GM12878 (cell line): ENCODE data around the gene PLEKHM1. TPM values are rescaled to one million over a fixed set of nuclear protein-coding genes. Genes with fewer than 3 reads are reported as not detected.

Experiments used
- ATF3 ChIP-seq: IDR thresholded peaks from 2 replicates; pipeline ENCODE4 v1.6.1; 2011; ENCODE audit warnings: low read depth, mild to moderate bottlenecking, low read length, moderate library complexity, borderline replicate concordance; ENCODE audit errors: extremely low read depth
- ATF7 ChIP-seq: fragments of 450-650 bp; IDR thresholded peaks from 2 replicates; pipeline ENCODE4 v1.6.1; 2016; ENCODE audit warnings: low read depth, mild to moderate bottlenecking
- FOXK2 ChIP-seq: fragments of 450-650 bp; IDR thresholded peaks from 2 replicates; pipeline ENCODE4 v1.6.1; 2017; ENCODE audit warnings: mild to moderate bottlenecking, moderate library complexity
- HDGF ChIP-seq: fragments of 450-650 bp; IDR thresholded peaks from 2 replicates; pipeline ENCODE4 v1.6.1; 2016; ENCODE audit warnings: antibody characterized with exemption
- IKZF1 ChIP-seq: fragments of 450-650 bp; conservative IDR thresholded peaks from 2 replicates; pipeline ENCODE4 v1.6.1; 2017; ENCODE audit warnings: antibody characterized with exemption, mild to moderate bottlenecking
- RELA ChIP-seq: fragments of 450-650 bp; IDR thresholded peaks from 2 replicates; pipeline ENCODE4 v1.8.0; 2014; ENCODE audit warnings: borderline replicate concordance; ENCODE audit not compliant: partially characterized antibody
- SPI1 ChIP-seq: IDR thresholded peaks from 2 replicates; pipeline ENCODE4 v1.6.1; 2011; ENCODE audit warnings: low read depth, mild to moderate bottlenecking, low read length, moderate library complexity, borderline replicate concordance; ENCODE audit not compliant: insufficient read depth
- SRF ChIP-seq, 2 experiments: IDR thresholded peaks; 2 replicates each; pipeline ENCODE4 v1.6.1; 2011; ENCODE audit warnings: low read depth in 2 of 2, low read length in 2 of 2, mild to moderate bottlenecking in 1 of 2, moderate library complexity in 1 of 2
- USF1 ChIP-seq: IDR thresholded peaks from 2 replicates; pipeline ENCODE4 v1.6.1; 2011; ENCODE audit warnings: borderline replicate concordance, low read depth, mild to moderate bottlenecking, moderate library complexity, mixed read lengths, low read length; ENCODE audit not compliant: insufficient read depth; ENCODE audit errors: extremely low read length
- ZNF24 ChIP-seq: fragments of 450-650 bp; IDR thresholded peaks from 2 replicates; pipeline ENCODE4 v1.6.1; 2017; ENCODE audit warnings: antibody characterized with exemption, mild to moderate bottlenecking
- ZNF384 ChIP-seq: IDR thresholded peaks from 2 replicates; pipeline ENCODE4 v1.6.1; 2012; ENCODE audit warnings: low read depth, mild to moderate bottlenecking, low read length, improper control_type of control experiment, borderline replicate concordance
- ZNF687 ChIP-seq: fragments of 450-650 bp; IDR thresholded peaks from 2 replicates; pipeline ENCODE4 v1.6.1; 2017; ENCODE audit warnings: mild to moderate bottlenecking, moderate library complexity
- polyA plus RNA-seq, 11 experiments: library from polyadenylated mRNA; depleted of rRNA in 4 of 11; unstranded in 6 of 11; stranded (reverse) in 5 of 11; fragments of >200 nt; fragmentation: Nextera tagmentation in 4 of 11; fragmentation: Illumina TruSeq in 1 of 11; extraction: Ambion mirVana in 4 of 11; extraction: Trizol in 1 of 11; gene quantifications; 1 replicate in 1 of 11; 2 replicates in 10 of 11; pipeline versions ENCODE4 v1.2.1 to v1.2.3, GENCODE V29; 2011 to 2016; ENCODE audit warnings: inconsistent platforms in 2 of 11, missing spikeins in 2 of 11, low read depth in 1 of 11
- total RNA-seq, 4 experiments: library from RNA; depleted of rRNA in 3 of 4; stranded (reverse); fragments of >200 nt in 3 of 4; fragmentation: Illumina TruSeq in 1 of 4; extraction: Trizol in 1 of 4; gene quantifications; 2 replicates each; pipeline versions ENCODE4 v1.2.1 to v1.2.3, GENCODE V29; 2013 to 2021
- TF ChIP-seq, protein P1 (sequence below): fragments of 450-650 bp; IDR thresholded peaks from 2 replicates; pipeline ENCODE4 v1.6.1; 2017; ENCODE audit warnings: antibody characterized with exemption, mild to moderate bottlenecking, moderate library complexity
- TF ChIP-seq, protein P2 (sequence below): IDR thresholded peaks from 2 replicates; pipeline ENCODE4 v1.6.1; 2011; ENCODE audit warnings: low read depth, low read length, improper control_type of control experiment, borderline replicate concordance
- TF ChIP-seq, protein P3 (sequence below), 3 experiments: IDR thresholded peaks in 2 of 3; conservative IDR thresholded peaks in 1 of 3; 2 replicates each; pipeline ENCODE4 v1.5.1; 2011; ENCODE audit warnings: low read depth in 3 of 3, low read length in 3 of 3, mild to moderate bottlenecking in 3 of 3, control low read depth in 2 of 3, moderate library complexity in 2 of 3, inconsistent platforms in 1 of 3, mixed read lengths in 1 of 3; ENCODE audit not compliant: control insufficient read depth in 2 of 3, insufficient read depth in 1 of 3; ENCODE audit errors: extremely low read depth in 1 of 3

The PLEKHM1 gene
- total and polyA plus RNA-seq, 10 of the 15 experiments (the other 5 are each of a cell fraction or from before 2014, with no cell fraction given) = 0.21 to 27.8 (median 9.4) TPM

DNA sequence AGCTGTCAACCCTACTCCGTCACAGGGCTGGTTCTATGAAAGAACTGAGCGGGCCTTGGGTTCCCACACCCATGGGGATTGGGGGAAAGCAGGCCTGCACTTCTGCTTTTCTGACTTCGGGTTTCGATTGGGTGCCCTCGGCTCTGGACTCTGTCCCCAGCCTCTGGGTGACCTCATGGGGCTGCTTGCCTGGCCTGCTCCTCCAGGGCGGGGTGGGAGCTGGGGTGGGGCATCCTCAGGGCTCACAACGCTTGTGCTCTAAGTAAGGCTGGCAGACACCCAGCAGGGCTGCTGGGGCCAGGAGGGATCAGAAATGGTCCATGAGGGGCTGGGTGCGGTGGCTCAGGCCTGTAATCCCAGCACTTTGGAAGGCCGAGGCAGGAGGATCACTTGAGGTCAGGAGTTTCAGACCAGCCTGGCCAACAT is 77.0 kb downstream of the PLEKHM1 start (continued):
- TF ChIP-seq ZNF687 = peak; percentile 93
- TF ChIP-seq, protein P1, sequence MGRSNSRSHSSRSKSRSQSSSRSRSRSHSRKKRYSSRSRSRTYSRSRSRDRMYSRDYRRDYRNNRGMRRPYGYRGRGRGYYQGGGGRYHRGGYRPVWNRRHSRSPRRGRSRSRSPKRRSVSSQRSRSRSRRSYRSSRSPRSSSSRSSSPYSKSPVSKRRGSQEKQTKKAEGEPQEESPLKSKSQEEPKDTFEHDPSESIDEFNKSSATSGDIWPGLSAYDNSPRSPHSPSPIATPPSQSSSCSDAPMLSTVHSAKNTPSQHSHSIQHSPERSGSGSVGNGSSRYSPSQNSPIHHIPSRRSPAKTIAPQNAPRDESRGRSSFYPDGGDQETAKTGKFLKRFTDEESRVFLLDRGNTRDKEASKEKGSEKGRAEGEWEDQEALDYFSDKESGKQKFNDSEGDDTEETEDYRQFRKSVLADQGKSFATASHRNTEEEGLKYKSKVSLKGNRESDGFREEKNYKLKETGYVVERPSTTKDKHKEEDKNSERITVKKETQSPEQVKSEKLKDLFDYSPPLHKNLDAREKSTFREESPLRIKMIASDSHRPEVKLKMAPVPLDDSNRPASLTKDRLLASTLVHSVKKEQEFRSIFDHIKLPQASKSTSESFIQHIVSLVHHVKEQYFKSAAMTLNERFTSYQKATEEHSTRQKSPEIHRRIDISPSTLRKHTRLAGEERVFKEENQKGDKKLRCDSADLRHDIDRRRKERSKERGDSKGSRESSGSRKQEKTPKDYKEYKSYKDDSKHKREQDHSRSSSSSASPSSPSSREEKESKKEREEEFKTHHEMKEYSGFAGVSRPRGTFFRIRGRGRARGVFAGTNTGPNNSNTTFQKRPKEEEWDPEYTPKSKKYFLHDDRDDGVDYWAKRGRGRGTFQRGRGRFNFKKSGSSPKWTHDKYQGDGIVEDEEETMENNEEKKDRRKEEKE = no peak
- TF ChIP-seq HDGF = no peak
- TF ChIP-seq ZNF384 = no peak
- no peak for TF ChIP-seq ZNF24
- TF ChIP-seq, protein P2, sequence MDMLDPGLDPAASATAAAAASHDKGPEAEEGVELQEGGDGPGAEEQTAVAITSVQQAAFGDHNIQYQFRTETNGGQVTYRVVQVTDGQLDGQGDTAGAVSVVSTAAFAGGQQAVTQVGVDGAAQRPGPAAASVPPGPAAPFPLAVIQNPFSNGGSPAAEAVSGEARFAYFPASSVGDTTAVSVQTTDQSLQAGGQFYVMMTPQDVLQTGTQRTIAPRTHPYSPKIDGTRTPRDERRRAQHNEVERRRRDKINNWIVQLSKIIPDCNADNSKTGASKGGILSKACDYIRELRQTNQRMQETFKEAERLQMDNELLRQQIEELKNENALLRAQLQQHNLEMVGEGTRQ = no peak
- TF ChIP-seq, protein P3, sequence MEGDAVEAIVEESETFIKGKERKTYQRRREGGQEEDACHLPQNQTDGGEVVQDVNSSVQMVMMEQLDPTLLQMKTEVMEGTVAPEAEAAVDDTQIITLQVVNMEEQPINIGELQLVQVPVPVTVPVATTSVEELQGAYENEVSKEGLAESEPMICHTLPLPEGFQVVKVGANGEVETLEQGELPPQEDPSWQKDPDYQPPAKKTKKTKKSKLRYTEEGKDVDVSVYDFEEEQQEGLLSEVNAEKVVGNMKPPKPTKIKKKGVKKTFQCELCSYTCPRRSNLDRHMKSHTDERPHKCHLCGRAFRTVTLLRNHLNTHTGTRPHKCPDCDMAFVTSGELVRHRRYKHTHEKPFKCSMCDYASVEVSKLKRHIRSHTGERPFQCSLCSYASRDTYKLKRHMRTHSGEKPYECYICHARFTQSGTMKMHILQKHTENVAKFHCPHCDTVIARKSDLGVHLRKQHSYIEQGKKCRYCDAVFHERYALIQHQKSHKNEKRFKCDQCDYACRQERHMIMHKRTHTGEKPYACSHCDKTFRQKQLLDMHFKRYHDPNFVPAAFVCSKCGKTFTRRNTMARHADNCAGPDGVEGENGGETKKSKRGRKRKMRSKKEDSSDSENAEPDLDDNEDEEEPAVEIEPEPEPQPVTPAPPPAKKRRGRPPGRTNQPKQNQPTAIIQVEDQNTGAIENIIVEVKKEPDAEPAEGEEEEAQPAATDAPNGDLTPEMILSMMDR (IDR thresholded peaks at IDR 0.05 in 2 of 3, conservative IDR thresholded peaks at IDR 0.05 in 1 of 3; ENCODE audit: control insufficient read depth in 2 of 3, extremely low read depth in 1 of 3, insufficient read depth in 1 of 3, low read depth in 3 of 3, low read length in 3 of 3) = no peak
- peak; percentile 96 for TF ChIP-seq SPI1
- no peak for TF ChIP-seq SRF (IDR thresholded peaks at IDR 0.05; ENCODE audit: low read depth in 2 of 2, low read length in 2 of 2)
- TF ChIP-seq ATF7 = peak; percentile 79
- no peak for TF ChIP-seq ATF3
- TF ChIP-seq USF1 = no peak
- no peak for TF ChIP-seq RELA
- TF ChIP-seq FOXK2 = no peak
- peak; percentile 76 for TF ChIP-seq IKZF1
